RWPE2 (cell line): Measurements from ENCODE around the gene GCFC2.

ENCODE experiments used
- ATAC-seq: fragments of 200-7000 bp; cut with Tn5 transposase; 3 replicates; pipeline ENCODE4 v1.9.1; 2021; ENCODE audit warnings: low read depth
- DNase-seq: peaks from one replicate; pipeline ENCODE4 v3.0.0-alpha.2; 2020; ENCODE audit warnings: low spot score
- H3K27ac ChIP-seq: fragments of 450-650 bp; 2 replicates; pipeline ENCODE4 v1.5.1; 2017; ENCODE audit warnings: mild to moderate bottlenecking; ENCODE audit not compliant: poor library complexity, severe bottlenecking
- H3K27me3 ChIP-seq: fragments of 250-450 bp; sonication (Bioruptor Pico); 2 replicates; pipeline ENCODE4 v1.5.1; 2021; ENCODE audit warnings: mild to moderate bottlenecking, moderate library complexity; ENCODE audit not compliant: insufficient read depth, poor library complexity, severe bottlenecking
- H3K36me3 ChIP-seq: fragments of 250-450 bp; sonication (Bioruptor Pico); 2 replicates; pipeline ENCODE4 v1.5.1; 2020; ENCODE audit warnings: low read depth, mild to moderate bottlenecking, moderate library complexity
- H3K4me1 ChIP-seq: fragments of 250-450 bp; sonication (Bioruptor Pico); 2 replicates; pipeline ENCODE4 v1.5.1; 2021; ENCODE audit warnings: mild to moderate bottlenecking, moderate library complexity; ENCODE audit not compliant: insufficient read depth, poor library complexity, severe bottlenecking
- H3K4me3 ChIP-seq: fragments of 250-450 bp; sonication (Bioruptor Pico); 2 replicates; pipeline ENCODE4 v1.5.1; 2021; ENCODE audit warnings: mild to moderate bottlenecking, moderate library complexity; ENCODE audit not compliant: severe bottlenecking
- H3K9me3 ChIP-seq: fragments of 250-450 bp; sonication (Bioruptor Pico); 2 replicates; pipeline ENCODE4 v1.5.1; 2021; ENCODE audit warnings: mild to moderate bottlenecking, moderate library complexity; ENCODE audit not compliant: severe bottlenecking
- TF ChIP-seq, protein P1 (sequence below): fragments of 450-650 bp; IDR thresholded peaks from one replicate; pipeline ENCODE4 v1.5.1; 2017; ENCODE audit warnings: mild to moderate bottlenecking, moderate library complexity; ENCODE audit not compliant: poor library complexity, severe bottlenecking

Gene GCFC2

DNA sequence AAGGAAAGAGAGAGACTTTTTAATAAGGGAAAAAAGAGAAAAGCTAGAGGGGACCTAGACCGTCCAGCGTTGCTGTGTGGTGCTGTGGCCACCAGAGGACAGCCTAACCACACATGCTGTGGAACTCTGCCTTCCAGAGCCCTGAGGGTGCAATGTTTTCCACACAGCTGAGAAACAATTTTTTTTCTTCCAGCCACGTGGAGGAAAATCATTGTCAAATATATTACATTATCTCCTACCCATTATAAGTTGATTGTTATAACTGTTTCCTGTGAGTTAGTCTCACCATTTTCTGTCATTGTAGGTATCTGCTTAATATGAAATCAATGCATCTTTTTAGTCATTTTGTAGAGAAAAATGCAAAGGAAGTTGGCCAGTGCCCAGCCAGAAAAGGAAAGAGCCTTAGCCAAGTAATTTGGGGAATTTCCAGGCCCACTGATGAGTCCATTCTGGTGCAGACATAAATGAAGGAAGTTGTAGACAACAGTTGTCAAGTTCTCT lies 70.0 kb downstream of the GCFC2 start:
- Histone ChIP-seq H3K4me3 (no peak overlapping the region), H3K27ac (no peak overlapping the region), H3K4me1 (no peaks in the 10 kb centered on the region), H3K36me3 (no peaks in the 10 kb centered on the region), H3K27me3 (no peaks in the 10 kb centered on the region), H3K9me3 (no peaks in the 10 kb centered on the region)
- TF ChIP-seq, protein P1, sequence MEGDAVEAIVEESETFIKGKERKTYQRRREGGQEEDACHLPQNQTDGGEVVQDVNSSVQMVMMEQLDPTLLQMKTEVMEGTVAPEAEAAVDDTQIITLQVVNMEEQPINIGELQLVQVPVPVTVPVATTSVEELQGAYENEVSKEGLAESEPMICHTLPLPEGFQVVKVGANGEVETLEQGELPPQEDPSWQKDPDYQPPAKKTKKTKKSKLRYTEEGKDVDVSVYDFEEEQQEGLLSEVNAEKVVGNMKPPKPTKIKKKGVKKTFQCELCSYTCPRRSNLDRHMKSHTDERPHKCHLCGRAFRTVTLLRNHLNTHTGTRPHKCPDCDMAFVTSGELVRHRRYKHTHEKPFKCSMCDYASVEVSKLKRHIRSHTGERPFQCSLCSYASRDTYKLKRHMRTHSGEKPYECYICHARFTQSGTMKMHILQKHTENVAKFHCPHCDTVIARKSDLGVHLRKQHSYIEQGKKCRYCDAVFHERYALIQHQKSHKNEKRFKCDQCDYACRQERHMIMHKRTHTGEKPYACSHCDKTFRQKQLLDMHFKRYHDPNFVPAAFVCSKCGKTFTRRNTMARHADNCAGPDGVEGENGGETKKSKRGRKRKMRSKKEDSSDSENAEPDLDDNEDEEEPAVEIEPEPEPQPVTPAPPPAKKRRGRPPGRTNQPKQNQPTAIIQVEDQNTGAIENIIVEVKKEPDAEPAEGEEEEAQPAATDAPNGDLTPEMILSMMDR = peak; percentile 98
- DNase-seq (no peak), ATAC-seq (peak; percentile 98)

GRCh38 chr2:75637568-75637967 lies 73.1 kb downstream of the GCFC2 start:
- TF ChIP-seq, protein P1 = no peak
- no peak overlapping the region for H3K27ac ChIP-seq
- no peaks in the 10 kb centered on the region for H3K27me3 ChIP-seq
- no peaks in the 10 kb centered on the region for H3K4me1 ChIP-seq
- ATAC-seq (no peak), DNase-seq (no peak)
- no peaks in the 10 kb centered on the region for H3K36me3 ChIP-seq
- H3K9me3 ChIP-seq = no peaks in the 10 kb centered on the region
- H3K4me3 ChIP-seq = no peak overlapping the region

- Histone ChIP-seq H3K27me3 (no peaks in the 10 kb centered on the region), H3K9me3 (no peaks in the 10 kb centered on the region), H3K4me1 (no peaks in the 10 kb centered on the region), H3K36me3 (no peaks in the 10 kb centered on the region), H3K27ac (no peak overlapping the region), H3K4me3 (no peak overlapping the region)
- ATAC-seq (peak; percentile 79), DNase-seq (no peak)
- TF ChIP-seq, protein P1 = no peak
These were observed 75.8 kb downstream of the GCFC2 start for GRCh38 chr2:75634945-75635344.

- TF ChIP-seq, protein P1 = no peak
- Histone ChIP-seq H3K4me1 (no peaks in the 10 kb centered on the region), H3K9me3 (no peaks in the 10 kb centered on the region), H3K4me3 (no peak overlapping the region), H3K27ac (no peak overlapping the region), H3K36me3 (no peaks in the 10 kb centered on the region), H3K27me3 (no peaks in the 10 kb centered on the region)
- ATAC-seq = no peak
- DNase-seq = no peak
These were observed 77.1 kb downstream of the GCFC2 start for GRCh38 chr2:75633620-75634019.

GRCh38 chr2:75632813-75633212 lies 77.9 kb downstream of the GCFC2 start:
- no peaks in the 10 kb centered on the region for H3K36me3 ChIP-seq
- no peak for DNase-seq
- no peaks in the 10 kb centered on the region for H3K9me3 ChIP-seq
- H3K4me1 ChIP-seq = no peaks in the 10 kb centered on the region
- ATAC-seq = no peak
- no peak overlapping the region for H3K27ac ChIP-seq
- no peak overlapping the region for H3K4me3 ChIP-seq
- H3K27me3 ChIP-seq = no peaks in the 10 kb centered on the region
- TF ChIP-seq, protein P1 = no peak
